Fibroblast of lung (primary cell): Measurements from ENCODE around the gene ADGRA3. TPM values are rescaled to one million over a fixed set of nuclear protein-coding genes. Genes with fewer than 3 reads are reported as not detected.

ENCODE experiments used
- DNase-seq, 2 donors: peaks; one replicate each; pipeline versions ENCODE4 v3.0.0 to v3.0.0-alpha.2; 2010; ENCODE audit warnings: low read depth in 2 of 2
- H2AFZ ChIP-seq: 2 replicates; pipeline ENCODE4 v1.5.1; 2012; ENCODE audit warnings: low read length, control low read depth, inconsistent platforms
- H3K27ac ChIP-seq: 2 replicates; pipeline ENCODE4 v1.5.1; 2011; ENCODE audit warnings: low read length, control low read depth; ENCODE audit not compliant: insufficient read depth
- H3K27me3 ChIP-seq: 2 replicates; pipeline ENCODE4 v1.5.1; 2011; ENCODE audit warnings: mild to moderate bottlenecking, low read length; ENCODE audit not compliant: control insufficient read depth, insufficient read depth
- H3K36me3 ChIP-seq: 2 replicates; pipeline ENCODE4 v1.5.1; 2011; ENCODE audit warnings: low read length; ENCODE audit not compliant: control insufficient read depth, insufficient read depth
- H3K4me1 ChIP-seq: 2 replicates; pipeline ENCODE4 v1.5.1; 2011; ENCODE audit warnings: low read length; ENCODE audit not compliant: control insufficient read depth, insufficient read depth; ENCODE audit errors: extremely low read depth
- H3K4me2 ChIP-seq: 2 replicates; pipeline ENCODE4 v1.5.1; 2011; ENCODE audit warnings: low read length, control low read depth; ENCODE audit not compliant: insufficient read depth; ENCODE audit errors: extremely low read depth
- H3K4me3 ChIP-seq, 4 experiments: fragments of 200-600 bp in 1 of 4; sonication (generic) in 1 of 4; replicated peaks in 1 of 4; 2 replicates each; pipeline ENCODE4 v1.5.1; 2011 to 2016; ENCODE audit warnings: low read length in 4 of 4, low read depth in 3 of 4, mild to moderate bottlenecking in 3 of 4, control low read depth in 2 of 4, inconsistent platforms in 1 of 4, mixed read lengths in 1 of 4; ENCODE audit not compliant: insufficient read depth in 1 of 4; ENCODE audit errors: control extremely low read depth in 1 of 4
- H3K79me2 ChIP-seq: 2 replicates; pipeline ENCODE4 v1.5.1; 2012; ENCODE audit warnings: mild to moderate bottlenecking, low read length, inconsistent platforms; ENCODE audit not compliant: control insufficient read depth, insufficient read depth
- H3K9ac ChIP-seq: 2 replicates; pipeline ENCODE4 v1.5.1; 2011; ENCODE audit warnings: mild to moderate bottlenecking, low read length, control low read depth; ENCODE audit not compliant: insufficient read depth
- H3K9me3 ChIP-seq: 2 replicates; pipeline ENCODE4 v1.5.1; 2012; ENCODE audit warnings: low read depth, low read length; ENCODE audit not compliant: control insufficient read depth, insufficient read depth
- H4K20me1 ChIP-seq: 2 replicates; pipeline ENCODE4 v1.5.1; 2011; ENCODE audit warnings: low read length; ENCODE audit not compliant: control insufficient read depth, insufficient read depth; ENCODE audit errors: extremely low read depth
- CTCF ChIP-seq, 2 donors: IDR thresholded peaks in 1 of 2; conservative IDR thresholded peaks in 1 of 2; 1 replicate in 1 of 2; 2 replicates in 1 of 2; pipeline ENCODE4 v1.5.1; 2011 to 2012; ENCODE audit warnings: low read length in 2 of 2, control low read depth in 1 of 2, inconsistent platforms in 1 of 2, low read depth in 1 of 2, mild to moderate bottlenecking in 1 of 2
- EZH2 ChIP-seq: IDR thresholded peaks from 2 replicates; pipeline ENCODE4 v1.5.1; 2012; ENCODE audit warnings: low read length, control low read depth, mild to moderate bottlenecking; ENCODE audit errors: missing control alignments
- polyA plus RNA-seq, 2 donors: library from polyadenylated mRNA; depleted of rRNA in 1 of 2; stranded (reverse) in 1 of 2; unstranded in 1 of 2; fragments of >200 nt; gene quantifications; 2 replicates each; pipeline ENCODE4 v1.2.1, GENCODE V29; 2011 to 2012; ENCODE audit warnings: missing spikeins in 1 of 2
- total RNA-seq: library from RNA; depleted of rRNA; stranded (reverse); fragments of >200 nt; gene quantifications from 2 replicates; pipeline ENCODE4 v1.2.1, GENCODE V29; 2014

The ADGRA3 gene
- total and polyA plus RNA-seq, 2 donors (not counting 1 experiment from before 2014, with no cell fraction given) = 13.0 to 15.2 TPM

GRCh38 chr4:22413471-22413870 lies 102.4 kb downstream of the ADGRA3 start:
- H3K4me3 ChIP-seq = no peak overlapping the region
- no peak overlapping the region for H3K9ac ChIP-seq
- no peaks in the 10 kb centered on the region for H3K9me3 ChIP-seq
- DNase-seq = no peak
- H3K79me2 ChIP-seq = no peaks in the 10 kb centered on the region
- no peaks in the 10 kb centered on the region for H3K27me3 ChIP-seq
- H2AFZ ChIP-seq = no peak overlapping the region
- H3K4me1 ChIP-seq = no peaks in the 10 kb centered on the region
- no peaks in the 10 kb centered on the region for H4K20me1 ChIP-seq
- no peak overlapping the region for H3K4me2 ChIP-seq
- H3K27ac ChIP-seq = no peak overlapping the region
- H3K36me3 ChIP-seq = no peaks in the 10 kb centered on the region
- TF ChIP-seq CTCF (conservative IDR thresholded peaks at IDR 0.05 in 1 of 2, IDR thresholded peaks at IDR 0.05 in 1 of 2; ENCODE audit: low read depth in 1 of 2, low read length in 2 of 2) = no peak
- TF ChIP-seq EZH2 = no peak

- DNase-seq = no peak
- no peak for TF ChIP-seq CTCF (conservative IDR thresholded peaks at IDR 0.05 in 1 of 2, IDR thresholded peaks at IDR 0.05 in 1 of 2; ENCODE audit: low read depth in 1 of 2, low read length in 2 of 2)
- no peak for TF ChIP-seq EZH2
- no peaks in the 10 kb centered on the region for H3K36me3 ChIP-seq
- no peak overlapping the region for H3K9ac ChIP-seq
- H2AFZ ChIP-seq = no peak overlapping the region
- H3K9me3 ChIP-seq = no peaks in the 10 kb centered on the region
- no peaks in the 10 kb centered on the region for H3K27me3 ChIP-seq
- no peak overlapping the region for H3K4me2 ChIP-seq
- no peaks in the 10 kb centered on the region for H3K4me1 ChIP-seq
- no peak overlapping the region for H3K27ac ChIP-seq
- no peaks in the 10 kb centered on the region for H3K79me2 ChIP-seq
- no peak overlapping the region for H3K4me3 ChIP-seq
- H4K20me1 ChIP-seq = no peaks in the 10 kb centered on the region
Measured at GRCh38 chr4:22412013-22412412, 103.9 kb downstream of the ADGRA3 start.

GRCh38 chr4:22410645-22411247 lies 105.1 kb downstream of the ADGRA3 start:
- H3K4me2 ChIP-seq = no peak overlapping the region
- TF ChIP-seq EZH2 = no peak
- TF ChIP-seq CTCF (conservative IDR thresholded peaks at IDR 0.05 in 1 of 2, IDR thresholded peaks at IDR 0.05 in 1 of 2; ENCODE audit: low read depth in 1 of 2, low read length in 2 of 2) = peak in 1 of 2 donors; percentile 37
- no peaks in the 10 kb centered on the region for H3K79me2 ChIP-seq
- no peak overlapping the region for H3K9ac ChIP-seq
- H3K9me3 ChIP-seq = no peaks in the 10 kb centered on the region
- H3K4me1 ChIP-seq = no peaks in the 10 kb centered on the region
- H3K27me3 ChIP-seq = no peaks in the 10 kb centered on the region
- no peak overlapping the region for H2AFZ ChIP-seq
- H3K27ac ChIP-seq = no peak overlapping the region
- no peaks in the 10 kb centered on the region for H3K36me3 ChIP-seq
- DNase-seq = peak in 1 of 2 donors; percentile 50
- no peaks in the 10 kb centered on the region for H4K20me1 ChIP-seq
- no peak overlapping the region for H3K4me3 ChIP-seq
